SK-N-MC (cell line): ENCODE measurements around the gene TLE4.

Source experiments
- DNase-seq: peaks from one replicate; pipeline ENCODE4 v3.0.0-alpha.2; 2011; ENCODE audit warnings: low read depth, low spot score
- H3K27ac ChIP-seq: fragments of 200-600 bp; sonication (generic); 2 replicates; pipeline ENCODE4 v1.5.1; 2016; ENCODE audit warnings: mixed run types
- H3K36me3 ChIP-seq: fragments of 200-600 bp; sonication (generic); 2 replicates; pipeline ENCODE4 v1.6.1; 2017; ENCODE audit warnings: antibody characterized with exemption, low read length, mixed read lengths; ENCODE audit not compliant: insufficient read depth
- H3K4me3 ChIP-seq: fragments of 200-600 bp; sonication (generic); 2 replicates; pipeline ENCODE4 v1.5.1; 2016
- H3K9ac ChIP-seq: fragments of 200-600 bp; sonication (generic); 2 replicates; pipeline ENCODE4 v1.8.0; 2017; ENCODE audit warnings: mixed run types, mixed read lengths; ENCODE audit not compliant: insufficient read length
- H3K9me3 ChIP-seq: fragments of 200-600 bp; sonication (generic); 2 replicates; pipeline ENCODE4 v1.6.1; 2017; ENCODE audit warnings: low read depth, mild to moderate bottlenecking, antibody characterized with exemption, low read length, moderate library complexity, mixed read lengths
- EZH2 ChIP-seq: fragments of 200-600 bp; sonication (generic); IDR thresholded peaks from one replicate; pipeline ENCODE4 v1.6.1; 2017; ENCODE audit warnings: antibody characterized with exemption
- FOXP2 ChIP-seq: optimal IDR thresholded peaks from 2 replicates; pipeline ENCODE3; 2011; ENCODE audit warnings: mild to moderate bottlenecking, moderate library complexity; ENCODE audit not compliant: insufficient read depth; ENCODE audit errors: extremely low read length, control extremely low read depth
- POLR2AphosphoS5 ChIP-seq: IDR thresholded peaks from 2 replicates; pipeline ENCODE4 v1.6.1; 2012; ENCODE audit warnings: mild to moderate bottlenecking, low read depth, low read length, borderline replicate concordance

The TLE4 gene

DNA sequence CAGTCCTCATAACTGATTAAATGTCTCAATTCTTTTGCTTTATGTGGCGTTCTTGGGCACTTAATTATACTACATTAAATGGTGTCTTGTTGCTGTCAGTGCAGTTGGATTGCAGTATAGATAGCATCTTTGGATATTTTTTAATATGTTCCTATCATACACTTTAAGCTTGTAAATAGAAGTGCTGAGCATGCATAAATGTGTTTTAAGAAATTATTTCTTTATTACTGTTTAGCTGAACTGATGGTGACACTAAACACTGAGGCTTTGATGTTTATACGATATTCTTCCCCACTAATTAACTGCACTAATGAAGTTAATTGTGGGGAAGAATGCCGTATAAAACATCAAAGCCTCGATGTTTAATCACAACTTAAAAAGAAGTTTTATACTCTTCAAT lies 116.6 kb downstream of the TLE4 start:
- no peaks in the 10 kb centered on the region for H3K9me3 ChIP-seq
- TF ChIP-seq EZH2 (no peak), FOXP2 (no peak), POLR2AphosphoS5 (no peak)
- H3K36me3 ChIP-seq, result no peaks in the 10 kb centered on the region
- H3K27ac ChIP-seq, result no peak overlapping the region
- H3K4me3 ChIP-seq, result no peak overlapping the region
- H3K9ac ChIP-seq, result no peak overlapping the region
- no peak for DNase-seq

DNA sequence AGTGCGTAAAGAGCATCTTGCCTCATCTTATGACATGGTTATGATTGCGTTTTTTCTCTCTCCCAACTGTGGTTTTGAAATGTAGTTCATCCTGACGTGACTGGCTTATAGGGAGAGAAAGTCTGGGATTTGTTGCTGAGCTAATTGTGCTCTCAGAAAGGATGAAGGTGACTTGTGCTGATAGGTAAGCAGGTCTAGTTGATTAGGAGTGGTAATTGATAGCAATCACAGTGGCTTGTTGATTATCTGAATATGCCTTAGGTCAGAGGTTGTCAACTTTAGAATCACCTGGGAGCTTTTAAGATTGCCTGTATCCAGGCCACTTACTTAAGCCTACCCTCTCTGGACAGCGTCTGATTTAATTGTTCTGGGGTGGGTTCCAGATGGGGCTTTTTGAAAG lies 117.8 kb downstream of the TLE4 start:
- no peak overlapping the region for H3K4me3 ChIP-seq
- H3K36me3 ChIP-seq, result no peaks in the 10 kb centered on the region
- H3K27ac ChIP-seq, result no peak overlapping the region
- H3K9me3 ChIP-seq, result no peaks in the 10 kb centered on the region
- TF ChIP-seq FOXP2, result no peak
- no peak for TF ChIP-seq EZH2
- TF ChIP-seq POLR2AphosphoS5, result no peak
- H3K9ac ChIP-seq, result no peak overlapping the region
- no peak for DNase-seq

DNA sequence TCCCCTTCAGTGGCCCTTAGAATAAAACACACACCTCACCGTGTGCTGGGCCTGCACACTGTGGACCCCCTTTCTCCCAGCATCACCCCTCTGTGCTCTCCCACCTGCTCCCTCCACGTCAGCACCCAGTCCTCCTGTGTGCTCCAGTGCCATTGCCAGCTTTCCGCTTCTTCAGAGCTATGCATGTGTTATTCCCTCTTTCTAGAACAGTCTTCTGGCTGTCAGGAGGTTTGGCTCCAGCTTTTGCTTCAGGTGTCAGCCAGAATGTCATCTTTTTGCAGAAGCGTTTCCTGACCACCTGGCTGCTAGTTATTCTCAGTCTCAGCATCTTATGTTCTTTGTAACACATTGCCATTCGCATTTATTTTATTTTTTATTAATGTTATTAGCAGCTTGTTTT lies 119.7 kb downstream of the TLE4 start:
- Histone ChIP-seq H3K36me3 (no peaks in the 10 kb centered on the region), H3K9me3 (no peaks in the 10 kb centered on the region), H3K27ac (no peak overlapping the region), H3K4me3 (no peak overlapping the region), H3K9ac (no peak overlapping the region)
- DNase-seq, result no peak
- no peak for TF ChIP-seq FOXP2
- TF ChIP-seq EZH2, result no peak
- TF ChIP-seq POLR2AphosphoS5, result no peak

DNA sequence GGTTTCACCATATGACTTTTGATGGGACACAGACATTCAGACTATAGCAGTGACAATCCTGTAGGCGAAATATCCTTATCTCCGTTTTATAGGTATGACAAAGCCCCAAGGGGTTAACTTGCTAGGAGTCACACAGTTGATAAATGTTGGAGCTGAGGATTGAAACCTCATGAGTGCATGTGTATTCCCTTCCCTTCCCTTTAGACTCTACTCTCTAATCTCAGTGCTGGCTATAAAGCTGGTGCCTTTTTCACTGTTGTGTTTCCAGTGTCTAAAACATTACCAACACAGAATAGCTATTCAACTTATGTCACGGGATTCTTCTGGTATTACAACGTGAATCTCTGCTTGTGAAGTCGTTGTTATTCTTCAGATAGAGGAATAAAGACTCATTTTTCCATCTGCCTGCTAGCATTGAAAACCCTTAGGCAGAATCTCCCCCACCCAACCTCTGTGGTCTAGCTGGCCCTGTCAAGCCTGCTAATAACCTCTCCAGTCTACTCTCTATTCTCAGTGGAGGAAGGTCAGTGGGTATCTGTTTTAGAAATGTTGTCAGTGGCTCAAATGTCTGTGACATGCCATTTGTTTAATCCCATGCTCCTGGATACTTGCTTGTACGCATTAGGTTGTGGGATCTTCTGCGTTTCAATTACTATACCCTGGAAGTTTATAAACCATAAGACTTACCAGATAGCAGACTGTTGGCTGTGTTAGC lies 121.2 kb downstream of the TLE4 start:
- TF ChIP-seq EZH2 (no peak), FOXP2 (no peak), POLR2AphosphoS5 (no peak)
- no peak overlapping the region for H3K27ac ChIP-seq
- H3K9me3 ChIP-seq, result no peaks in the 10 kb centered on the region
- H3K9ac ChIP-seq, result no peak overlapping the region
- no peaks in the 10 kb centered on the region for H3K36me3 ChIP-seq
- no peak overlapping the region for H3K4me3 ChIP-seq
- no peak for DNase-seq

DNA sequence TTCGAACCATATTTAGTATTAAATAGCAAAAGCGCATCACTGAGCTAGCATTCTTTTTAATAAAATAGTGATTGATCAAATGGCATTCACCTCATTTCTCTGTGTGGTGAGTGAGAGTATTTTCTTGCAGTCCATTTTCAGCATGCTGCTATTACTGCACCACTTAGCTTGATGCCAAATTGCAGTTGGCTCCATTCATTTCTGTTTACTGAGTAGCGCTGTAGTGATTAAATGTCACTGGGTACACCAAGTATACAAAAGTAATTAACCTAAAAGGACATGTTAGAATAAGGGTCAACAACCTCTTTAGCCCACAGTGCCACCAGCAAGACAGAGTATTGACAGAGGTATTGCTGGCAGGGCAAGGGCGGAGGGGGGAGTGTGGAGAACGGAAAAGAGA lies 122.0 kb downstream of the TLE4 start:
- TF ChIP-seq EZH2, result no peak
- TF ChIP-seq FOXP2, result no peak
- DNase-seq, result no peak
- H3K4me3 ChIP-seq, result no peak overlapping the region
- no peak overlapping the region for H3K27ac ChIP-seq
- H3K9ac ChIP-seq, result no peak overlapping the region
- H3K36me3 ChIP-seq, result no peaks in the 10 kb centered on the region
- no peaks in the 10 kb centered on the region for H3K9me3 ChIP-seq

DNA sequence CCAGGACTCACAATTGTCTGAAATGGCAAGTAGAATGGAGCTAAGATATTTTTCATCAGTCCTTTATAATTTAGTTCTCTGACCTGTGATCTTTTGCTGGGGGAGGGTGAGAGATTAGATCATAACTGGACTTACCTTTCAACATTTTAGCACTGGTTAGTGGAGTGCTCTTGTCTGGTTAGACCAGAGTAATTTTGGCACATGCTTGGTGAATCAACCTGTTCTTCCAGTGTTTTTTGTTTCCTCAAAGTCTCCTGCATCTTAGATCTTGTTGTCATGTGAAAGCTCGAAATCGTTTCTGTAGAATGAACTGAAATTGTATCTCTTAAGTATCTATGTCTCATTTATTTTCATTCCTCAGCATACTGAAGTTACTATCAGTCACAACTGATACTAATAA lies 122.4 kb downstream of the TLE4 start:
- no peak overlapping the region for H3K27ac ChIP-seq

DNA sequence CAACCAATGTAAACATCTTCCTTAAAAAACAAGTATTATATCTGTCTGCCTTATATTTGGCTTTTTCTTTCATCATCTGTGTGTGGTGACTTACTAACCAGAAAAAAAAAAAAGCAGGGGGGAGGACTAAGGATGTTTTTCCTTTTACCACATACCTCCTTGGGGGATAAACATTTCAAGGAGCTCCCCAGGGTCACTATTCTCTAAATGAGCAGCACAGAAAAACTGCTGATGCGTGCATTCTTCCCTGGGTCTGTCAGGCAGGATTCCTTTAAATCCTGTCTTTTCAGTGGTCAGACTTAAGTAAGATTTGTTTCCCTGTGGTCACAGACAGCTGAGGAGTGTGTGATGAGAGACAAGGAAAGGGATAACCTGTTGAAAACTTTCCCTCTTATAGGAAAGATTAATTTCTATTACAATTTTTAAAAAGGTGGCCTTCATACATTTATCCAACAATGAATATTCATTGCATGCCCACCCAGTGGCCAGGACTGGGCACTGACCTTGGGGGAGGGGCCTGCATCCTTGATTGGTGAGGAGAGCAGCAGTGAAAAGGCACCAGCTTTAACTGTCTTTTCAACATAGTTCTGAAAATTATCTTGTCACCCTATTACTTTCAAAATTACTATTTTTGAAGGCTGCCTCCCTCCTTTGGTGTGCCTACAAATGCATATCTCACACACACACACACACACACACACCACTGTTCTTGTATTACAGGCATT lies 123.1 kb downstream of the TLE4 start:
- no peak for DNase-seq
- Histone ChIP-seq H3K4me3 (no peak overlapping the region), H3K36me3 (no peaks in the 10 kb centered on the region), H3K27ac (no peak overlapping the region), H3K9me3 (no peaks in the 10 kb centered on the region), H3K9ac (no peak overlapping the region)
- TF ChIP-seq POLR2AphosphoS5 (no peak), EZH2 (no peak), FOXP2 (no peak)

More for the DNA sequence above, 122.4 kb downstream of the TLE4 start:
- TF ChIP-seq FOXP2 (no peak), EZH2 (no peak), POLR2AphosphoS5 (no peak)
- Histone ChIP-seq H3K9me3 (no peaks in the 10 kb centered on the region), H3K9ac (no peak overlapping the region), H3K36me3 (no peaks in the 10 kb centered on the region), H3K4me3 (no peak overlapping the region)
- DNase-seq, result no peak

DNA sequence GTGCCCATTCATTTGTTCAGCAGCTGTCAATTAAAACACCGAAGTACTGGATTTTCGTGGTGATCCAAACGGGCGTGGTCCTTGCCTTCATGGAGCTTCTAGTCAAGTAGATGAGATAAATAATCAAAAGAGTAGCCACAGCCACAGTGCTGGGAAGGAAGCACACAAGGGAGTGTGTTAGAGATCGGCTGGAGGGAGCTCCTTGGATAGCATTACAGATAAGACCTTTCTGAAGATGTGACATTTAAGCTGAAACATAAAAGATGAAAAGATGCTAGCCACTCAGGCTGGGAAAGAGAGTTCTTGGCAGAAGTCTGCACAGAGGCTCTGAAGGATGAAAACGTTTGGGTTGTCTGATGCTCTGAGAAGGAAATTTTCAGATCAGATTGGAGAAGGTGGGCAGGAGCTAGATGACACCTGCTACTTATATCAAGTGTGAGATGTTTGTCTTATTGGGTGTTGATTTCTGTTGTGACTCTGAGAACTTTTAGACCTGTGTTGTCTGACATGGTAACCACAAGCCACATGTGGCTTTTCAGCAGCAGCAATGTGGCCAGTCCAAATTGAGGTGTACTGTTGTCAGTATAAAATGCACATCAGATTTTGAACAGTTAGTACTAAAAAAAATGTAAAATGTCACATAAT lies 123.9 kb downstream of the TLE4 start:
- Histone ChIP-seq H3K9ac (no peak overlapping the region), H3K4me3 (no peak overlapping the region), H3K27ac (no peak overlapping the region), H3K9me3 (no peaks in the 10 kb centered on the region), H3K36me3 (no peaks in the 10 kb centered on the region)
- no peak for TF ChIP-seq EZH2
- no peak for TF ChIP-seq POLR2AphosphoS5
- no peak for TF ChIP-seq FOXP2
- no peak for DNase-seq
